Measurements from ENCODE around the gene ZNF529.
"Not testable (repeated sequence)": the region's sequence is repeated elsewhere in the genome, so short reads cannot be mapped to it uniquely, and the experiment has no call there.

Gene ZNF529

GRCh38 chr19:36573020-36573894, at the start of gene ZNF529:
Gene ZNF529 (minus strand): TSS chr19:36573292. CDS start chr19:36572346, 946 bp downstream.
- peak; percentile 78 for DNase-seq (ENCODE audit: low spot score)

- no peak for DNase-seq (ENCODE audit: low spot score)
Observed at GRCh38 chr19:36605877-36606478, 32.9 kb upstream of the ZNF529 start.

- peak; percentile 85 for DNase-seq (ENCODE audit: low spot score)
Observed at GRCh38 chr19:36605101-36605876, 32.2 kb upstream of the ZNF529 start, which contains the start of gene ZNF382. Gene ZNF382 (plus strand): TSS chr19:36605313. CDS start chr19:36609915, 4,602 bp downstream.

- DNase-seq (ENCODE audit: low spot score): peak; percentile 84
Observed at GRCh38 chr19:36604656-36605100, 31.6 kb upstream of the ZNF529 start.

- DNase-seq (ENCODE audit: low spot score): not testable (repeated sequence)
Observed at GRCh38 chr19:36602681-36603080, 29.6 kb upstream of the ZNF529 start.

GRCh38 chr19:36579255-36579654, 6.2 kb upstream of the ZNF529 start:
- no peak for DNase-seq (ENCODE audit: low spot score)

- DNase-seq (ENCODE audit: low spot score): no peak
Observed at GRCh38 chr19:36577271-36577996, 4.3 kb upstream of the ZNF529 start.

GRCh38 chr19:36574741-36575140, 1.6 kb upstream of the ZNF529 start:
- no peak for DNase-seq (ENCODE audit: low spot score)

GRCh38 chr19:36573895-36574720, 1.0 kb upstream of the ZNF529 start:
- no peak for DNase-seq (ENCODE audit: low spot score)

- DNase-seq (ENCODE audit: low spot score): no peak
Observed at GRCh38 chr19:36572593-36573019, 486 bp downstream of the ZNF529 start.

- DNase-seq (ENCODE audit: low spot score): no peak
Observed at GRCh38 chr19:36564391-36564790, 8.7 kb downstream of the ZNF529 start.

GRCh38 chr19:36547001-36547732, 25.9 kb downstream of the ZNF529 start:
- no peak for DNase-seq (ENCODE audit: low spot score)

- DNase-seq (ENCODE audit: low spot score): no peak
Observed at GRCh38 chr19:36528921-36529518, 44.1 kb downstream of the ZNF529 start.

GRCh38 chr19:36528194-36528920, 44.7 kb downstream of the ZNF529 start, which contains the start of gene ZNF260:
Gene ZNF260 (minus strand): TSS chr19:36528271. CDS start chr19:36515238, 13,033 bp downstream.
- DNase-seq (ENCODE audit: low spot score): peak; percentile 94

GRCh38 chr19:36527873-36528193, 45.3 kb downstream of the ZNF529 start:
- DNase-seq (ENCODE audit: low spot score): no peak

- no peak for DNase-seq (ENCODE audit: low spot score)
Observed at GRCh38 chr19:36527341-36527740, 45.8 kb downstream of the ZNF529 start.

- DNase-seq (ENCODE audit: low spot score): no peak
Observed at GRCh38 chr19:36526581-36526980, 46.5 kb downstream of the ZNF529 start.

- DNase-seq (ENCODE audit: low spot score): no peak
Observed at GRCh38 chr19:36524617-36525016, 48.5 kb downstream of the ZNF529 start.

All from CD4-positive, alpha-beta T cell treated with Interleukin-6 at 100 ng/mL for 8 hours (primary cell).